ENCODE data around the gene STX18. TPM values are rescaled to one million over a fixed set of nuclear protein-coding genes. Genes with fewer than 3 reads are reported as not detected.

The STX18 gene
- total and polyA plus RNA-seq, 2 experiments from 2014 or later = 15.9 to 18.1 TPM

GRCh38 chr4:4474476-4474875, 67.4 kb downstream of the STX18 start:
- Histone ChIP-seq H3K4me1 (ENCODE audit: insufficient read depth) (no peaks in the 10 kb centered on the region), H3F3A (replicated peaks; ENCODE audit: low read depth) (no peaks in the 10 kb centered on the region), H3K36me3 (ENCODE audit: insufficient read depth) (no peaks in the 10 kb centered on the region), H3K79me2 (replicated peaks; ENCODE audit: insufficient read depth) (peaks cover 14% of the 10 kb centered on the region), H3K9me2 (ENCODE audit: insufficient read depth) (no peaks in the 10 kb centered on the region; the same call in 1 of the 2 replicates), H3K4me2 (no peak overlapping the region), H2AFZ (no peak overlapping the region), H3K27ac (ENCODE audit: low read depth) (no peak overlapping the region), H4K20me1 (replicated peaks; ENCODE audit: insufficient read depth) (no peaks in the 10 kb centered on the region; the same call in none of the 2 replicates), H3K4me3 (no peak overlapping the region), H3K27me3 (ENCODE audit: insufficient read depth) (no peaks in the 10 kb centered on the region)
- Mint-ChIP-seq H3K4me3 (no peak overlapping the region), H3K4me1 (peaks cover 6% of the 10 kb centered on the region), H3K36me3 (ENCODE audit: low read depth) (no peaks in the 10 kb centered on the region), H3K9me3 (no peaks in the 10 kb centered on the region), H3K27ac (no peak overlapping the region), H3K27me3 (ENCODE audit: insufficient read depth, low read depth, poor library complexity) (peaks cover 1% of the 10 kb centered on the region)
- ATAC-seq (no peak), DNase-seq (ENCODE audit: low spot score) (no peak)
- no peak for TF ChIP-seq STAT1 (IDR thresholded peaks at IDR 0.05; ENCODE audit: unreplicated experiment)
- no peak for TF ChIP-seq NANOG (IDR thresholded peaks at IDR 0.05; ENCODE audit: borderline replicate concordance)
- TF ChIP-seq EZH2 (IDR thresholded peaks at IDR 0.05; ENCODE audit: low read depth, unreplicated experiment) = no peak
- TF ChIP-seq ZNF462 (CRISPR knock-in tag; IDR thresholded peaks at IDR 0.05) = no peak
- no peak for TF ChIP-seq REST (IDR thresholded peaks at IDR 0.05; ENCODE audit: unreplicated experiment)
- TF ChIP-seq ZNF114 (CRISPR knock-in tag; IDR thresholded peaks at IDR 0.05) = no peak
- no peak for TF ChIP-seq JUNB (IDR thresholded peaks at IDR 0.05; ENCODE audit: unreplicated experiment)
- TF ChIP-seq POLR2AphosphoS5 (IDR thresholded peaks at IDR 0.05; ENCODE audit: low read depth) = no peak
- no peak for TF ChIP-seq EZH2phosphoT487 (IDR thresholded peaks at IDR 0.05; ENCODE audit: unreplicated experiment)
- TF ChIP-seq CTCF (conservative IDR thresholded peaks at IDR 0.05; ENCODE audit: low read depth in 2 of 2) = no peak
- no peak for TF ChIP-seq ETS1 (IDR thresholded peaks at IDR 0.05)
- TF ChIP-seq ZNF331 (CRISPR knock-in tag; IDR thresholded peaks at IDR 0.05; ENCODE audit: low read depth) = no peak
- TF ChIP-seq CREB1 (CRISPR knock-in tag; IDR thresholded peaks at IDR 0.05; ENCODE audit: low read depth) = no peak
